ENCODE measurements around the gene SMAP1.
A peak's percentile ranks its signal among the peaks of the same experiment; 100 is the strongest.

The SMAP1 gene

GRCh38 chr6:70806086-70806485 lies 138.4 kb downstream of the SMAP1 start:
- H3K4me3 ChIP-seq (ENCODE audit: low read length), result no peak overlapping the region
- no peak for DNase-seq (ENCODE audit: low read depth)
- TF ChIP-seq CTCF (IDR thresholded peaks at IDR 0.05; ENCODE audit: insufficient read depth, low read depth, low read length, missing control alignments), result no peak

- peak; percentile 85 for DNase-seq (ENCODE audit: low read depth)
- H3K4me3 ChIP-seq (ENCODE audit: low read length), result no peak overlapping the region
- TF ChIP-seq CTCF (IDR thresholded peaks at IDR 0.05; ENCODE audit: insufficient read depth, low read depth, low read length, missing control alignments), result no peak
Measured at GRCh38 chr6:70811788-70812187, 144.1 kb downstream of the SMAP1 start.

- H3K4me3 ChIP-seq (ENCODE audit: low read length), result no peak overlapping the region
- no peak for TF ChIP-seq CTCF (IDR thresholded peaks at IDR 0.05; ENCODE audit: insufficient read depth, low read depth, low read length, missing control alignments)
- no peak for DNase-seq (ENCODE audit: low read depth)
Measured at GRCh38 chr6:70813885-70814284, 146.2 kb downstream of the SMAP1 start.

- H3K4me3 ChIP-seq (ENCODE audit: low read length), result no peak overlapping the region
- peak; percentile 10 for DNase-seq (ENCODE audit: low read depth)
- no peak for TF ChIP-seq CTCF (IDR thresholded peaks at IDR 0.05; ENCODE audit: insufficient read depth, low read depth, low read length, missing control alignments)
Measured at GRCh38 chr6:70819646-70820045, 152.0 kb downstream of the SMAP1 start.

- no peak for DNase-seq (ENCODE audit: low read depth)
- H3K4me3 ChIP-seq (ENCODE audit: low read length), result no peak overlapping the region
- TF ChIP-seq CTCF (IDR thresholded peaks at IDR 0.05; ENCODE audit: insufficient read depth, low read depth, low read length, missing control alignments), result no peak
Measured at GRCh38 chr6:70820778-70821177, 153.1 kb downstream of the SMAP1 start.

- TF ChIP-seq CTCF (IDR thresholded peaks at IDR 0.05; ENCODE audit: insufficient read depth, low read depth, low read length, missing control alignments), result no peak
- H3K4me3 ChIP-seq (ENCODE audit: low read length), result no peak overlapping the region
- DNase-seq (ENCODE audit: low read depth), result no peak
Measured at GRCh38 chr6:70821751-70822150, 154.1 kb downstream of the SMAP1 start.

GRCh38 chr6:70823651-70824050 lies 156.0 kb downstream of the SMAP1 start:
- no peak for DNase-seq (ENCODE audit: low read depth)
- no peak for TF ChIP-seq CTCF (IDR thresholded peaks at IDR 0.05; ENCODE audit: insufficient read depth, low read depth, low read length, missing control alignments)
- no peak overlapping the region for H3K4me3 ChIP-seq (ENCODE audit: low read length)

Data from epithelial cell of esophagus (primary cell).